HG03095 (cell line): ENCODE results near the gene ATP10A.

Experiments used
- ATAC-seq: cut with Tn5 transposase; IDR thresholded peaks from one replicate; pipeline ENCODE4 v1.9.1; 2021; ENCODE audit warnings: moderate library complexity; ENCODE audit not compliant: unreplicated experiment

The ATP10A gene

GRCh38 chr15:25742776-25743547 is 120.2 kb downstream of the ATP10A start:
- no peak for ATAC-seq

GRCh38 chr15:25742041-25742730 is 120.9 kb downstream of the ATP10A start:
- no peak for ATAC-seq

GRCh38 chr15:25741256-25741580 is 121.9 kb downstream of the ATP10A start:
- ATAC-seq, result no peak

GRCh38 chr15:25740383-25741255 is 122.5 kb downstream of the ATP10A start:
- no peak for ATAC-seq

- ATAC-seq, result no peak
Measured at GRCh38 chr15:25739687-25740121, 123.4 kb downstream of the ATP10A start.

- ATAC-seq, result no peak
Measured at GRCh38 chr15:25738171-25738965, 124.8 kb downstream of the ATP10A start.

DNA sequence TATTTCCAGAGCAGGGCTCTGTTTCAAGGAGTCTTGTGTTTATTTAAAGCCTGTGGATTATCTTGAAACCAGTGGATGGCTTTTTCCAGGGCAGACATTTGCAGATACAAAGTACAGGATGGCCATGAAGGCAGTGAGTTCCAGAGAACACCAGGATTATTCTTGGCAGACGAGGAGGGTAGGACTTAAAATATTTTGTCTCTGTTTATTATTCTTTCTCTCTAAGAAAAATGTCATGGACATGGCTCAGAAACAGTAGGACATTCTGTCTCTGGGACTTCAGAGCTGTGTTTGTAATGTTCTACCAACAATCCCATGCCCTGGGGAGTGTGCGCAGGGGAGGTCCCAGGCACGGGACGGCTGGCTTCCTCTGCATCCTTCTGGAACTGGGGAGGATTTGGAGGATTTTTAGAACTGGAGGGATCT is 125.9 kb downstream of the ATP10A start:
- ATAC-seq, result no peak

- no peak for ATAC-seq
Measured at GRCh38 chr15:25736461-25736860, 126.7 kb downstream of the ATP10A start.

- ATAC-seq, result no peak
Measured at GRCh38 chr15:25735550-25736384, 127.4 kb downstream of the ATP10A start.

DNA sequence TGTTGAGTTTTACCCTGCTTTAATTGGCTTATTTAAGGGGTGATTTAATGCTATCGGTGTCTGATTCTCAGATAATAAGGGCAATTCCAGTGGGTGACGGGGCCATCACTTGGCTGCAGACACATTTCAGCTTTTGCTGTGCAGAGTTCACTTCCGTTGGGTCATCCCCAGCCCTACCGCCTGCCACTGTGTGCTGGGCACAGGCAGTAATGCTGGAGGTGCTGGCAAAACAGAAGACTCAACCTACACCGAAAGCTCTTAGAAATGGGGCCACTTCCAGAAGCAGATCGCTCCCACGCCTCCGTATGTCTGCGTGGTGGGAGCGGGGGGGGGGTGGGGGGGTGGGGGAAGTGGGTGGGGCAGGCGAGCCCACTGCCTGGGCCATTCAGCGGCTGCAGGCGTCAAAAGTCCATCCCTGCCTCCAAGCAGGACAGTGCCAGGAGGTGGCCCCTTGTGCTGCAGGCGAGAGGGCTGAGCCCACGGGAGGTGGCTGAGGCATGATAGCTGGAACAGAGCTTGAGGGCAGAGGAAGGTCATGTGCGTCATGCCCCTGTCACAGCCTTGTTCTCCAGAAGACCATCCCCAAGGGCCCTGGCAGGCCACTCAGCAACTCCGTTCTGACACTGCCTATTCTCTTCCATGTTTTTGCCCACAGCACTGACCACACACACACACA is 128.3 kb downstream of the ATP10A start:
- no peak for ATAC-seq

DNA sequence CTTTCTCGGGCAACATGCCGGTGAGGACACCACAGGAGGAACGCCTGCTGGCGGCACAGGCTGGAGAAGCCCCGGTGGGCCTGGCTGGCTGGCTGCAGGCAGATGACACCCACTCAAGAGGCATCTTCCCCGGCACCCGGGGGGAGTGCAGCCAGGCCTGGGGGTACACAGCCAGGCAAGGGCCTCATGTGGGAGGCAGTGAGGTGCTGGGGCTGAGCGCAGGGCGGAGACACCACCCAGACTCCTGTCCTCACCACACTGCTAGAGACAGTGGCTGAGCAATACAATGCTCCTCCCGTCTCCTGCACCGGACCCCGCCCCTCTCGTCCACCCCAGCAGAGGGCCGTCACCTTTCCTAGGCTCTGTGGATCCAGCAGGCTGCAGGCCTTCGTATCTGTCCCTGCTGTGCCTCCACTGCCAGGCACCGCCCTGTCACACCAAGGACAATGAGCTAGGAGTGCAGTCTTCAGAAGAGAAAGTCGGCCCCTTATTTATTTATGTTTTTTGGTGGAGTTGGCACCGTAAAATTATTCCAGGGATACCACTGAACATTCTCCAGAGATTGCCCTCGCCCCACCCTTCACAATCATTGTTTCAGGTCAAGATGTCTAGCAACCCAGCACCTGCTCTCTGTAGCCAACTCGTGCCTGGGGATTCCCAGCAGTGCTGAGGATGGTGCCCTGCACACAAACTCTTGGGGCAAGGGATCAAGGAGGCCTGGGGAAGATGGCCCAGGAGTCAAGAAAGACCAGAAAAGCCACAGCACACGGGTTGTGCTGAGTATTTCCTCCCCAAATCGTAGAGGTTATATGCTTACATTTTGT is 129.1 kb downstream of the ATP10A start:
- no peak for ATAC-seq

GRCh38 chr15:25733036-25733855 is 129.9 kb downstream of the ATP10A start:
- ATAC-seq, result no peak

- no peak for ATAC-seq
Measured at GRCh38 chr15:25732191-25732590, 130.9 kb downstream of the ATP10A start.

DNA sequence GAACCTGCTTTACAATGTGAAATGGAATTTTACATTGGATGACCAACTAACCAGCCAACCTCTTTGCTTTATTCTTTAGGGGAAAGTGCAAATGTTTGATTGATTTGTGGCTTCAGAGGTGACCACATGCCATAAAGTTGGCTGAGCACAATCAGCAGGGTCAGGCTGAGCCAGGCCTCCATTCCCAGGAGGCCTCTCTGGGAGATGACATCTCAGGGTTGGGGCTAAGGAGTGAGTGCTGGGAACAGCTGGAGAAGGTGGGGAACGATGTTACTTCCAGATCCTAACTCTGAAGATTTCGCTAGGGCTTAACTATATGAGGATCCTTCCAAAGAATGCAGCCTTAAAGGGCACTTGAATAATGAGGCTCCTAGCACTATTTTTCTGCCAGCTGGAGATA is 131.7 kb downstream of the ATP10A start:
- no peak for ATAC-seq

DNA sequence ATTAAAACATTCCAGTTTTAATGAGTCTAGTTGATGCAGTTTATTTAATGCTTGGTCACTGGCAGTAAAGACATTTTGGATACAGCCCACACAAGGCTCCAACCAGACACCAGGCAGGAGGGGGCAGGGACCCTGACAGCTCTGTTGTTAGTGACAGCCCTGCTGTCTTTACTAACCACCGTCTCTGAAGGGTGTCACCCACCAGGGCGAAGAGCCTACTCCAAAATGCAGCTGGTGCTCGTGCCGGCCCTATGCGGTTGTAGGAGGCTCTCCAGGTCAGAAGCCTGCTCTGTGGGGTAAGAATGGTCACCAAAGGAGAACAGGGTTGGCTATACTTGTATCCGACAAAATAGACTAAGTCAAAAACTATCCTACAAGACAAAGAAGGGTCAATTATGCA is 132.2 kb downstream of the ATP10A start:
- no peak for ATAC-seq

GRCh38 chr15:25728816-25729215 is 134.3 kb downstream of the ATP10A start:
- ATAC-seq, result no peak

DNA sequence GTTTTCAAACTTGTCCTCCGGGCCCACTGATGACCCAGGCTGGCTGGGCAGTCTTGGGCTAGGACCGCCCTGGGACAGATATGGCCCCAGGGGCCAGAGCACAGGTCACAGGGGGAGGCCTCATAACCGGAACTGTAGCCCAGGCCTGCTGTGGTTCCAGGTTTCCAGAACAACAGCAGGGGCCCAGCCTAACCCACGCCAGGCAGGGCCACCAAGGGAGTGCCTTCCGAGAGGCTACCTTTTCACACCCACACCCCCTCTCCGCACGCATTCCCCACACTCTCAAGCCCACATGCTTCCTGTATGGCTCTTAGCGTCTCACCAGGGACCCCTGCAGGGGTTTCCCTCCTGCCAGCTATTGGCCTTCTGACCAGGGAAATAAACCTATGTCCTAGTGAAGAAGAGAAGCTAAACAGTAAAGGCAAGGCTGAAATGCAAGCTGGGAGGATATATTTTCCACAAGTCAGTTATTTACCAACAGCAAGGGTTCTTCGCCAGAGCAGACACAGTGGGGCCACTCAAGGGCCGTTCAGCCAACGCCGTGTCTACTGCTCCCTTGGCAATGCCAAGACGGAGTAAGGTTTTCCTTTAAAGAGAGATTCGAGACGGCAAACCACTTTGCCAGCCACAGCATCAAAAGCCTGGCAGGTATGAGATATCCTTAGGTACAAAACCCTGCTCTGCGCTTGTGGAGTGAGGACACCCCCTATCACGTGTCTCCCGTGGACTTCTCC is 135.1 kb downstream of the ATP10A start:
- ATAC-seq, result no peak
